HepG2 (cell line): ENCODE data around the gene SLC4A2. TPM values are rescaled to one million over a fixed set of nuclear protein-coding genes. Genes with fewer than 3 reads are reported as not detected.

Source experiments
- GRHL1 ChIP-seq: sonication (generic); formaldehyde crosslinking; conservative IDR thresholded peaks from 2 replicates; pipeline ENCODE4 v1.8.0; 2022; ENCODE audit warnings: missing genetic modification reagents
- HOXA5 ChIP-seq: sonication (generic); formaldehyde crosslinking; IDR thresholded peaks from 2 replicates; pipeline ENCODE4 v1.4.0; 2020; ENCODE audit warnings: missing genetic modification reagents
- LBX2 ChIP-seq: sonication (generic); formaldehyde crosslinking; IDR thresholded peaks from 2 replicates; pipeline ENCODE4 v1.5.0; 2020; ENCODE audit warnings: missing genetic modification reagents, mild to moderate bottlenecking, borderline replicate concordance
- PATZ1 ChIP-seq: sonication (generic); formaldehyde crosslinking; IDR thresholded peaks from 2 replicates; pipeline ENCODE4 v1.4.0; 2020; ENCODE audit warnings: missing genetic modification reagents
- PRMT3 ChIP-seq: sonication (generic); formaldehyde crosslinking; IDR thresholded peaks from 2 replicates; pipeline ENCODE4 v1.8.1; 2022; ENCODE audit warnings: low read depth, mild to moderate bottlenecking, moderate library complexity, missing genetic modification reagents, borderline replicate concordance
- ZFP37 ChIP-seq: sonication (generic); formaldehyde crosslinking; IDR thresholded peaks from 2 replicates; pipeline ENCODE4 v1.4.0; 2020; ENCODE audit warnings: missing genetic modification reagents, borderline replicate concordance
- ZFX ChIP-seq: sonication (generic); formaldehyde crosslinking; IDR thresholded peaks from 2 replicates; pipeline ENCODE4 v1.4.0; 2020; ENCODE audit warnings: mild to moderate bottlenecking, low read depth, missing genetic modification reagents, moderate library complexity
- ZNF205 ChIP-seq: IDR thresholded peaks from 2 replicates; pipeline ENCODE4 v1.6.1; 2018; ENCODE audit warnings: missing biosample characterization, missing genetic modification reagents
- ZNF350 ChIP-seq: sonication (generic); formaldehyde crosslinking; IDR thresholded peaks from 2 replicates; pipeline ENCODE4 v1.4.0; 2020; ENCODE audit warnings: mild to moderate bottlenecking, low read depth, missing genetic modification reagents, borderline replicate concordance
- ZNF644 ChIP-seq: IDR thresholded peaks from 2 replicates; pipeline ENCODE4 v1.6.1; 2016; ENCODE audit warnings: low read depth
- ZNF746 ChIP-seq: sonication (generic); formaldehyde crosslinking; IDR thresholded peaks from 2 replicates; pipeline ENCODE4 v1.8.0; 2022; ENCODE audit warnings: mild to moderate bottlenecking, missing genetic modification reagents
- ZNF781 ChIP-seq: sonication (generic); formaldehyde crosslinking; IDR thresholded peaks from 2 replicates; pipeline ENCODE4 v1.5.1; 2020; ENCODE audit warnings: borderline replicate concordance, mild to moderate bottlenecking, missing genetic modification reagents; ENCODE audit errors: not compliant biosample characterization
- ZSCAN30 ChIP-seq: sonication (generic); formaldehyde crosslinking; IDR thresholded peaks from 2 replicates; pipeline ENCODE4 v1.5.0; 2020; ENCODE audit warnings: mild to moderate bottlenecking, missing genetic modification reagents
- polyA plus RNA-seq, 8 experiments: library from polyadenylated mRNA; depleted of rRNA in 3 of 8; stranded (reverse) in 7 of 8; unstranded in 1 of 8; fragments of >200 nt; fragmentation: Illumina TruSeq in 4 of 8; extraction: Trizol in 4 of 8; gene quantifications; 2 replicates each; pipeline versions ENCODE4 v1.2.1 to v1.2.3, GENCODE V29; 2011 to 2016; ENCODE audit warnings: low read depth in 4 of 8, missing spikeins in 1 of 8, mixed read lengths in 1 of 8; ENCODE audit not compliant: insufficient read depth in 1 of 8
- total RNA-seq, 5 experiments: library from RNA; depleted of rRNA; stranded (reverse); fragments of >200 nt; fragmentation: Illumina TruSeq; extraction: Trizol; gene quantifications; 2 replicates each; pipeline ENCODE4 v1.2.3, GENCODE V29; 2016; ENCODE audit warnings: low read depth in 1 of 5
- TF ChIP-seq, protein P1 (sequence below): sonication (generic); formaldehyde crosslinking; IDR thresholded peaks from 2 replicates; pipeline ENCODE4; 2020; ENCODE audit warnings: missing genetic modification reagents, mild to moderate bottlenecking, borderline replicate concordance

The SLC4A2 gene
- total and polyA plus RNA-seq, 2 of the 13 experiments (the other 11 are each of a cell fraction or from before 2014, with no cell fraction given): 51.9 to 73.4 TPM

GRCh38 chr7:151059367-151060112 is at the start of gene SLC4A2 (continued):
- TF ChIP-seq GRHL1 (CRISPR knock-in tag) (no peak), ZNF746 (CRISPR knock-in tag) (peak; percentile 50; the same call in 1 of the 2 replicates), ZSCAN30 (CRISPR knock-in tag) (no peak), PRMT3 (CRISPR knock-in tag) (no peak), ZFX (CRISPR knock-in tag) (peak; percentile 35; the same call in 1 of the 2 replicates), ZNF350 (CRISPR knock-in tag) (no peak), ZNF781 (no peak), LBX2 (CRISPR knock-in tag) (no peak), HOXA5 (CRISPR knock-in tag) (0 out of 2 replicates have a peak, but pooled peaks have one; percentile 12), PATZ1 (CRISPR knock-in tag) (peak; percentile 81), ZFP37 (CRISPR knock-in tag) (no peak), ZNF644 (CRISPR knock-in tag) (no peak), ZNF205 (CRISPR knock-in tag) (no peak)
- TF ChIP-seq, protein P1, sequence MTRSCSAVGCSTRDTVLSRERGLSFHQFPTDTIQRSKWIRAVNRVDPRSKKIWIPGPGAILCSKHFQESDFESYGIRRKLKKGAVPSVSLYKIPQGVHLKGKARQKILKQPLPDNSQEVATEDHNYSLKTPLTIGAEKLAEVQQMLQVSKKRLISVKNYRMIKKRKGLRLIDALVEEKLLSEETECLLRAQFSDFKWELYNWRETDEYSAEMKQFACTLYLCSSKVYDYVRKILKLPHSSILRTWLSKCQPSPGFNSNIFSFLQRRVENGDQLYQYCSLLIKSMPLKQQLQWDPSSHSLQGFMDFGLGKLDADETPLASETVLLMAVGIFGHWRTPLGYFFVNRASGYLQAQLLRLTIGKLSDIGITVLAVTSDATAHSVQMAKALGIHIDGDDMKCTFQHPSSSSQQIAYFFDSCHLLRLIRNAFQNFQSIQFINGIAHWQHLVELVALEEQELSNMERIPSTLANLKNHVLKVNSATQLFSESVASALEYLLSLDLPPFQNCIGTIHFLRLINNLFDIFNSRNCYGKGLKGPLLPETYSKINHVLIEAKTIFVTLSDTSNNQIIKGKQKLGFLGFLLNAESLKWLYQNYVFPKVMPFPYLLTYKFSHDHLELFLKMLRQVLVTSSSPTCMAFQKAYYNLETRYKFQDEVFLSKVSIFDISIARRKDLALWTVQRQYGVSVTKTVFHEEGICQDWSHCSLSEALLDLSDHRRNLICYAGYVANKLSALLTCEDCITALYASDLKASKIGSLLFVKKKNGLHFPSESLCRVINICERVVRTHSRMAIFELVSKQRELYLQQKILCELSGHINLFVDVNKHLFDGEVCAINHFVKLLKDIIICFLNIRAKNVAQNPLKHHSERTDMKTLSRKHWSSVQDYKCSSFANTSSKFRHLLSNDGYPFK (CRISPR knock-in tag): no peak; the same call in 1 of the 2 replicates
